GM21515 (cell line): Measurements from ENCODE around the gene SLC22A7.

Source experiments
- ATAC-seq: cut with Tn5 transposase; IDR thresholded peaks from one replicate; pipeline ENCODE4 v1.9.1; 2021; ENCODE audit not compliant: unreplicated experiment

Gene SLC22A7

DNA sequence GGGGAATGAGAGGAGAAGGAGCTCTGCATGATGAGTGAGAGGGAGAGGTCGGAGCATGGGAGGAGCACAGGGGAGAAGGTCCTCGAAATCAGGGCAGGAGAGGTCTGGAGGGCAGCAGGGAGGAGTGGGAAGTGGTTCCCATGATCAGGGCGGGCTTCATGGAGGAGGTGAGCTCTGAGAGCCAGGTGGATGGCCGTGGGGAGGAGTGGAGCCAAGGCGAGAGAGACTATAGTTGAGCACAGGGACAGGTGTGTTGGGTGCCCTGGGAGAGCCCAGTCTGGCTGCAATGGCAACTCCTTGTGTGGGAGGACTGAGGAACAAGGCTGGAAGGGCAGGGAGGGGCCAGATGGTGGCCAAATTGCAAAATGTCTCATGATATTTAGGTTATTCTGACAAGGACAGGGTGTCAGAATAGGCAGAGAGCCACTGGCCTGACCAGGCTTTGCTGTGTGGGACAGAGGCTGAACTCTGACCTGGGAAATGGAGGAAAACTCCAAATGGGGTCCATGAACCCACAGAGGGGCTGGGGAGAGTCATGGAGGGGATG lies 33.4 kb upstream of the SLC22A7 start:
- ATAC-seq = no peak

GRCh38 chr6:43265564-43265963 lies 32.5 kb upstream of the SLC22A7 start:
- ATAC-seq = no peak

DNA sequence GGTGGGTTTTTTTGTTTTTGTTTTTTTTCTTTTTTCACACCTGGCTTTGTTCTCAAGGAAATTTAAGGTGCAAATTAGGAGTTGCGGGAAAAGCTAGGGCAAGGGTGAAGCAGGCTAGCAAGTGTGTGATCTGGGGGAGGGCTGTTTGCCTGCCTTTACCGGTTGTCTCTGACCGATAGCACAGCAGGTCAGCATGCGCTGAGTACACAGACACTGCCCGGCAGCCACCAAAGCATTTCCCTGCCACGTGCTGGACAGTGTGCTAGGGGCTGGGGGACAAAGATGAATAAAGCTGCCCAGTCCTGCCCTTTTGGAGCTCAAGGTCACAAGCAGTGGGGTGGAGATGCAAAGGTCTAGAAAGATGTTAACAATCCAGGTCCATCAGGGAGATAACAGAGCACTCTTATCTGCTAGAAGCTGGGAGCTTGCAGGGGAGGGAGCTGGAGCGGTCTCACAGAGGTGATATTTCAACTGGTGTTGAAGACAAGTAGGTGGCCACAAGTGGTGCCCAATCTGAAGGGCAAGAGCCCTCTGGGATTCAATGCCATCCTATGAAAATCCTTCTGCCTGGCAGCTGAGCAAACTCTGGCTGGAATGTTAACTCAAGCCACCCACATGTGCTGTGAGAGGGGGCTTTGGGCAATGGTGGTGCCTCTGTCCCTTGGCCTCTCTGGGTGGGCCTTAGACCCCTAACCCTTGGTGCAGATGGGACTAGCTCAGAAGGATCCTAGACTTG lies 30.3 kb upstream of the SLC22A7 start:
- ATAC-seq = no peak

GRCh38 chr6:43268355-43268700 lies 29.7 kb upstream of the SLC22A7 start:
- no peak for ATAC-seq

DNA sequence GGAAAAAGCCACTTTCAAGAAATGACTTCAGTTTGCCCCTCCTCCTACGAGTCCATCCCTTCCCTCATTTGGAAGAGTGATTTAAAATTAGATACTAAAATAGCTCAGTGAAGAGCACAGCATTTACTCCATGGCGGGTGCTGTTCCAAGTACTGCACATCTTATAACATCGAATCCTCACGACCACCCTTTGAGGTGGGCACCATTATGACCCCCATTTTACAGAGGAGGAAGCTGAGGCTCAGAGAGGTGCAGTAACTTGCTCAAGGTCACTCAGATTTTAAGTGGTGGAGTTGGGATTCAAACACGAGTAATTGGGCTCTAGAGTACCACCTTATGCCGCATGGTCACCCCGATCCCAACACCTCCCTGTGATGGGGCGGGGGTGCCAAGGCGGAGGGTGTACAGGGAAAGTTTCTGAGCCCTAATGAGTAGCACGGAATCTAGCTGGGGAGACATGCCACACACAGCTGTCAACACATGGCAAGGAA lies 29.2 kb upstream of the SLC22A7 start:
- ATAC-seq = no peak

DNA sequence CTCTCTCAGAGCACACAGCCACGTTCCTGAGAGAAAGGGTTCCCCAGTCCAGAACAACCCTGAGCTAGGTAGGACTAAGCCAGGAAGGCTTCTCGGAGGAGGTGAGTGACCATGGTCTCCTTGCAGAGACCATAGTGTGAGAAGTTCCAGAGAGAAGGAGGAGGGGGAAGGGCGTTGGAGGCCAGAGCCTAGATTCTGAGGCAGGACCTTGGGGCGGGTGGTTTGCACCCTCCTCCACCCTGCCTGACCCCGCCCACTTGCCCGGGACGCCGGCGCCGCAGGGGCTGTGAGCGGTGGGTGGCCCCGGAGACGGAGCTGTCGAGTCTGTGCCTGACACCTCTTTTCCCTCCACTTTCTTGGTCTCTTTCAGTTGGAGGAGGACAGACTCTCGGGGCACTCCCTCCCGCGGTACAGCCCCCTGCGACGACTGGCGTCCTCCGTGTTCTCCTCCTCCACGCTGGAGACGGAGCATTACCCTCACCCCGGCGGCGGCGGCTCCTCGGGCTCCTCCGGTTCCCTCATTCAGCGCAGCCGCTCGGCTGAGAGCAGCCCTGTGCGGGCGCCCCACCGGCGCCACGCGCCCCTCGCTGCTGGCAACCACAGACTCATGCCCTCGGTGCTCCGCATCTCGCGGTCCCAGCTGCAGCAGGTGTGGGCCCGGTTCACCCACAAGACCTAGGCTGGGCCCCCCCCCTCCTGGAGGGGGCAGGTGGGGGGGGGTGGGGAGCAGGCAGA lies 28.6 kb upstream of the SLC22A7 start:
- no peak for ATAC-seq

GRCh38 chr6:43271103-43271815 lies 26.8 kb upstream of the SLC22A7 start:
- no peak for ATAC-seq

- ATAC-seq = no peak
Observed at GRCh38 chr6:43271944-43272343, 26.1 kb upstream of the SLC22A7 start.

DNA sequence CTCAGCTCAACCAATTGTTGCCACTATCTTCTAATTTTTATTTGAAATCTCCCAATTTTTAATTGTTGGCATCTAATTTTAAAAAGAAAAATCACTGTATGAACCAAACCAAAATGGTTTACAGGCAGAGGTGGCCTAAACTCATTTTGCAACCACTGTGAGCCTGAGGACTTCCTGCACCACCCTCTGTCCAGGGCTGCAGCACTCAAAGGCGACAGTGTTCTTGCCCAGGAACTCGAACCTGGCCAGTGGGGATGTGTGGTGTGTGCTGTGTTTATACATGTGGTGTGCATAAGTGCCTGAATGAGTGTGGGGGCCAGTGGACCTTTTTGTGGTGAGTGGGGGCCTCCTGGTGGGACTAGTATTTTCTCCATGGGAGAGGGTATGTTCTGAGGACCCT lies 24.4 kb upstream of the SLC22A7 start:
- no peak for ATAC-seq

- no peak for ATAC-seq
Observed at GRCh38 chr6:43274127-43274915, 23.7 kb upstream of the SLC22A7 start.

GRCh38 chr6:43274916-43275597 lies 23.0 kb upstream of the SLC22A7 start:
- ATAC-seq = no peak

GRCh38 chr6:43275801-43276576 lies 22.1 kb upstream of the SLC22A7 start:
- ATAC-seq = no peak

DNA sequence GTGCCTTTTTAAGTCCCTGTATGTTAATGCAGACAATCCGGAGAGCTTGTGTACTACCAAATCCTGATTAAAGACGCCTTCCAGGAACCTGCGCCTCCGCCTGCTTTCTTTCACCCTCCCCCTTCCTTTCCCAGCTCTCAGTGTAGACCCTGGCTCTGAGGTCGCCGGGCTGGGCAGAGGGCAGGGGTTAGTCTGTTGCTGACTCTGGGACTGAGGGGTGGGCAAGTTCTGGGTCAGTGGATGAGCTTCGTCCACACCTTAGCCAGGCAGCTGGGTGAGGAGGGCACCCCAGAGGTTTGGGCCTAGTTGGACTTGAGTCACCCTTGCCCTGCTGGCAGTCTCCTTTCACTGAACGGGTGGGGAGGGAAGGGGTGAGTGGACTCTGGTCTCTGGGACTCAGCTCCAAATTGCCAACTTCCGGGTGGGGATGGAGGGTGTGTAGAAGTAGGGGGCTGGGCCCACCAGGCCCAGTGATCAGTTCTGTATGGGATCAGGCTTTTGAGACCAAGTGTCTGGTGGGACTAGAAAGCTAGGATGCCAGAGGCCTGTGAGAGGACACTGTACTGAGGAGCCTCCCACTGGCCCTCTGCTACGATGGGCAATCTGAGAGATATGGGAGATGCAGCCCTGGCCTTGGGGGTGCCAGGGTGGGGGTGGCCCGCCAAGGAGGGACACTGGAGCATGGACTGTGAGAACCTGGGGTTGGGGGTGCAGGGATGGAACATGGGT lies 21.3 kb upstream of the SLC22A7 start:
- no peak for ATAC-seq

GRCh38 chr6:43277306-43277642 lies 20.8 kb upstream of the SLC22A7 start:
- no peak for ATAC-seq

DNA sequence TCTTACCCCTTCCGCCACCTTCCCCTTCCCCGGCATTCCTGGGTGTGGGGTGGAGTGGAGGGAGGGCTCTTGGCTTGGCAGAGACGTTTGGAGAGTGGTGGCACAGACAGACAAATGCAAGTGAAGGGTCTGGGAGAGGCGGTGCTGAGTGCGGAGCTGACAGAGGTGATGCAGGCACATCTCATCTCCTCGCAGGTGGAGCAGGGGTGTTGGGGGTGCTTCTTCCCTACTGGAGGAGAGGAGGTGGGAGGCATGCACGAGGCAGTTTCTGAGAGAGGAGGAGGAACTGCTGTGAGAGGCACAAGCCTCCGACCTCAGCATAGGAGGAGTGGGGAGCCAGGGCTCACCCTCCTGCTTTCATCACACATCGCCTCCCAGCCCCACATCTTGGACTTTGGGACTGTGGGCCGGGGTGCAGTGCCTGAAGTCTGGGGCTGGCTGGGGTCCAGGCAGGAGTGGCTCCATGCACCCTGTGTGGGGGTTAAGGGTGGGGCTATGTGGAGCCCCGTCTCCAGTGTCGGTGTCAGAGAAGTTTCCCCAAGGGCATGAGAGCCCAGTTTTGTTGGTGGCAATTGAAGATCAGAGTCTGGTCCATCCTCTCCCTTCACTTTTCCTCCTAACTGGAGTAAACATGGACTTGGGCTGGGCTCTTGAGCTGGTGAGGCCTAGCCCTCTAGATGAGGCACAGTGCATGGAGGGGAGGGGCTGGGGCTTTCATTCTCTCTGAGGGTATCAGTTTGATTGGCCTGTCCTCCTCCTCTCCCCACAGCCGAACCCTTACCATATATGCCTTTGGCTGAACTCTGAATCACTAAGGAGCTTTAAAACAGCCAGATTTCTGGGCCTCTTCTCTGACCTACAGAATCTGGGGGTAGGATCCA lies 20.2 kb upstream of the SLC22A7 start:
- no peak for ATAC-seq

DNA sequence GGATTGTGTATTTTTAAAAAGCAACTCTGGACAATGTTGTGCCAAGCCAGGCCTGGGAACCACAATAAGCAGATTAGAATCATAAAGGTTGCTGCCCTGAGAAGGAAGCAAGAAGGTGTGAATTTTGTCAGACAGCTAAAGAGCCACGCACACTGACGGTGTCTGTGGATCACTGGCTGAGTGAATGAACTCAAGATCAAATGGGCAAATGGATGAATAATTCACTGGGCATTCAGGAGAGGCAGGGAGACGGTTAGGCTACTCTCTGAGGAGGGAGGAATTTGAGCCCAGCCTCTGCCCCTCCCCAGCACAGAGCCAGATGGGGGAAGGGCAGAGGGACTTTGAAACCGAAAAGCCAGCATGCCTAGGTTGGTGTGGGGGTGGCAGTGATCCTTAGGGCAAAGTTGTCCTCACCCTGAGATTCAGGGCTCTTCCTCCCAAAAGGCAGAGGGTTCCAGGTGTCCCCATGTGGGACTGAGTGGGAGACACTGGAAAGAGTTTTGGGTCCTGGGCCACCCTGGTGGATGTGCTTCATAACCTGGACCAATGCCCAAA lies 19.5 kb upstream of the SLC22A7 start:
- no peak for ATAC-seq

DNA sequence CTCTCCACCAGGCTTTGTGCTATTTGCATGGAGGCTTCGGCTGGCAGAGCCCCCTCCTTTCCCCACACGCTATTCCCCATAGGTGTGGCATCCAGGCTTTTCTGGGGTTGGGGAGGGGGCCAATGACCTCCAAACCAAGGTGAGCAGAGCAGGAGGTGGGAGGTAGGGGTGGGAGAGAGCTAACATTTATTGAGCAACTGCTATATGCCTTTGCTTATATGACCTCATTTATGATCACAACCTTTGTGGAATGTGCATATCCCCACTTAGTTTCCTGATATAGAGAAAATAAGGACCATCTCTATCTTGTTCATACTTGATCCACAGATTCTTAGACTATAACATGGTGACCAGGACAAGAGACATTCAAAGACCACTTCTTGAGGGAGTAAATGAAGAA lies 17.8 kb upstream of the SLC22A7 start:
- ATAC-seq = no peak

- ATAC-seq = no peak
Observed at GRCh38 chr6:43282060-43282459, 16.0 kb upstream of the SLC22A7 start.
